ENCODE data around the gene ST6GALNAC1. TPM values are rescaled to one million over a fixed set of nuclear protein-coding genes. Genes with fewer than 3 reads are reported as not detected.

Gene ST6GALNAC1
- total and polyA plus RNA-seq, 4 donors = 1.1 to 9.4 (median 1.9) TPM

Other genes starting within 250 kb of the ST6GALNAC1 start
- gene UBE2O, start 190.6 kb downstream of the ST6GALNAC1 start, total RNA-seq = 10 to 100 TPM; 14.0 to 24.7 TPM
- 10 to 100 TPM in 1 of 2 donors, 1 to 10 TPM in 1; 2.5 to 11.0 TPM for gene UBE2O, start 190.6 kb downstream of the ST6GALNAC1 start, polyA plus RNA-seq
- gene AANAT, start 176.2 kb downstream of the ST6GALNAC1 start, total RNA-seq = not detected
- gene AANAT, start 176.2 kb downstream of the ST6GALNAC1 start, polyA plus RNA-seq = not detected
- 10 to 100 TPM; 30.9 to 45.0 TPM for gene RHBDF2, start 142.3 kb downstream of the ST6GALNAC1 start, total RNA-seq
- 10 to 100 TPM in 1 of 2 donors, 1 to 10 TPM in 1; 2.6 to 11.0 TPM for gene RHBDF2, start 142.3 kb downstream of the ST6GALNAC1 start, polyA plus RNA-seq
- gene CYGB, start 106.0 kb downstream of the ST6GALNAC1 start, total RNA-seq = 10 to 100 TPM; 22.4 to 26.6 TPM
- gene CYGB, start 106.0 kb downstream of the ST6GALNAC1 start, polyA plus RNA-seq = 1 to 10 TPM in 1 of 2 donors, under 1 TPM in 1; 0.95 to 2.1 TPM
- gene PRCD, start 103.7 kb downstream of the ST6GALNAC1 start, total RNA-seq = 1 to 10 TPM; 1.2 to 8.6 TPM
- gene PRCD, start 103.7 kb downstream of the ST6GALNAC1 start, polyA plus RNA-seq = not detected
- gene ST6GALNAC2, start 57.9 kb downstream of the ST6GALNAC1 start, total RNA-seq = 1 to 10 TPM; 2.5 to 7.6 TPM
- gene ST6GALNAC2, start 57.9 kb downstream of the ST6GALNAC1 start, polyA plus RNA-seq = 1 to 10 TPM in 1 of 2 donors, not detected in 1; 2.0 TPM
- 100 to 1,000 TPM; 256 to 262 TPM for gene MXRA7, start 67.2 kb upstream of the ST6GALNAC1 start, total RNA-seq
- gene MXRA7, start 67.2 kb upstream of the ST6GALNAC1 start, polyA plus RNA-seq = 100 to 1,000 TPM; 357 to 465 TPM
- gene JMJD6, start 82.8 kb upstream of the ST6GALNAC1 start, total RNA-seq = 10 to 100 TPM; 36.5 to 55.4 TPM
- gene JMJD6, start 82.8 kb upstream of the ST6GALNAC1 start, polyA plus RNA-seq = 10 to 100 TPM; 29.3 to 82.5 TPM
- 10 to 100 TPM; 26.8 to 27.9 TPM for gene METTL23, start 83.1 kb upstream of the ST6GALNAC1 start, total RNA-seq
- gene METTL23, start 83.1 kb upstream of the ST6GALNAC1 start, polyA plus RNA-seq = 10 to 100 TPM; 28.5 to 37.5 TPM
- gene SRSF2, start 93.6 kb upstream of the ST6GALNAC1 start, total RNA-seq = 100 to 1,000 TPM; 133 to 134 TPM
- 100 to 1,000 TPM in 1 of 2 donors, 10 to 100 TPM in 1; 64.4 to 152 TPM for gene SRSF2, start 93.6 kb upstream of the ST6GALNAC1 start, polyA plus RNA-seq
- 10 to 100 TPM; 24.5 to 38.2 TPM for gene MFSD11, start 94.4 kb upstream of the ST6GALNAC1 start, total RNA-seq
- 10 to 100 TPM in 1 of 2 donors, 1 to 10 TPM in 1; 6.8 to 19.9 TPM for gene MFSD11, start 94.4 kb upstream of the ST6GALNAC1 start, polyA plus RNA-seq
- under 1 TPM; 0.51 to 0.55 TPM for gene MGAT5B, start 224.6 kb upstream of the ST6GALNAC1 start, total RNA-seq
- not detected for gene MGAT5B, start 224.6 kb upstream of the ST6GALNAC1 start, polyA plus RNA-seq